Aorta (tissue), 5 donors: Measurements from ENCODE around the gene PARP8. TPM values are rescaled to one million over a fixed set of nuclear protein-coding genes. Genes with fewer than 3 reads are reported as not detected.

Experiments
- ATAC-seq: fragments of 200-7000 bp; cut with Tn5 transposase; one replicate; pipeline ENCODE4 v1.9.1; 2022; ENCODE audit warnings: moderate library complexity; ENCODE audit not compliant: low FRiP score
- DNase-seq, 2 donors: peaks; one replicate each; pipeline ENCODE4 v3.0.0-alpha.2; 2020
- H3K27ac ChIP-seq, 2 donors: one replicate each; pipeline ENCODE4 v1.5.1; 2013; ENCODE audit warnings: low read length in 2 of 2, mild to moderate bottlenecking in 2 of 2, moderate library complexity in 2 of 2, control low read depth in 1 of 2, inconsistent platforms in 1 of 2, low read depth in 1 of 2
- H3K27me3 ChIP-seq, 2 donors: one replicate each; pipeline ENCODE4 v1.6.1; 2013; ENCODE audit warnings: control low read depth in 1 of 2, low read length in 1 of 2, mild to moderate bottlenecking in 1 of 2, moderate library complexity in 1 of 2; ENCODE audit not compliant: insufficient read depth in 2 of 2, control insufficient read depth in 1 of 2
- H3K36me3 ChIP-seq, 2 donors: one replicate each; pipeline ENCODE4 v1.6.1; 2013; ENCODE audit warnings: control low read depth in 1 of 2, low read length in 1 of 2, mild to moderate bottlenecking in 1 of 2; ENCODE audit not compliant: insufficient read depth in 2 of 2, control insufficient read depth in 1 of 2
- H3K4me1 ChIP-seq, 2 donors: one replicate each; pipeline ENCODE4 v1.6.1; 2013; ENCODE audit warnings: low read length in 2 of 2, control low read depth in 1 of 2, mild to moderate bottlenecking in 1 of 2, moderate library complexity in 1 of 2; ENCODE audit not compliant: insufficient read depth in 2 of 2, control insufficient read depth in 1 of 2
- H3K4me3 ChIP-seq, 2 donors: one replicate each; pipeline ENCODE4 v1.5.1; 2013; ENCODE audit warnings: low read length in 2 of 2, control low read depth in 1 of 2, mild to moderate bottlenecking in 1 of 2
- H3K9me3 ChIP-seq: one replicate; pipeline ENCODE4 v1.6.1; 2013; ENCODE audit warnings: mild to moderate bottlenecking, low read length; ENCODE audit not compliant: control insufficient read depth
- WGBS, 2 donors: extraction: QIAGEN DNeasy Blood & Tissue Kit; methylation state at CpG; one replicate each; pipeline ENCODE4 v1.1.7; 2013; 5-methylcytosine and 5-hydroxymethylcytosine counted together
- intact Hi-C, 2 donors: fragments of 100-400 bp; cut with DNase I; formaldehyde crosslinking; loops; one replicate each; pipeline versions ENCODE4 v1.14.2 to v1.15.0; 2022
- polyA plus RNA-seq, 2 donors: library from polyadenylated mRNA; stranded (reverse); fragments of 200-250 nt; gene quantifications; one replicate each; pipeline ENCODE4 v1.2.3, GENCODE V29; 2013
- total RNA-seq, 2 donors: library from RNA; stranded (reverse); fragmentation: NEBNext Ultra II Directional; extraction: Animal tissue kit (Norgen Biotek cat#: 25700); gene quantifications; one replicate each; pipeline ENCODE4 v1.2.1, GENCODE V29; 2021
- donor health status: healthy with polysubstance abuse.
- donor health status: Bipolar disorder and iron deficiency.
- donor health status: DM: no; HTN: no; CAD: no.
- donor health status: DM: no; HTN: no; CAD: no.
- donor health status: DM: yes; HTN: yes; CAD: no.

Gene PARP8
- total and polyA plus RNA-seq, 4 donors, result 5.3 to 47.6 (median 19.5) TPM

DNA sequence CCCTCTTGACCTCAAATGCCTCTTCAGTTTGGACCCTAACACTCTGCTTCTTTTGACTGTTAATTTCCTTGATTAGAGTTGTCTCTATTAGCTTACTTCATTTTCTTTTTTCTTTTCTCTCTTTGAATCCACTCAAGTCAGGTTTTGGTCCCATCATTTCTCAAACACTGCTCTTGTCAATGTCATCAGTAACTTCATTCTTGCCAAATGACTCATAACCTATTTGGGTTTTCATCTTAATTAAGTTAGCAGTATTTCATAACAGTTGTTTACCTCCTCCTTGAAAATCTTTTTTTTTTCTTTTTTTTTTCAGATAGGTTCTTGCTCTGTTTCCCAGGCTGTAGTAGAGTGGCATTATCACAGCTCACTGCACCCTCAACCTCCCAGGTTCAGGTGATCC is 119.6 kb downstream of the PARP8 start:
- no peak for DNase-seq
- no peak overlapping the region for H3K4me3 ChIP-seq
- no peaks in the 10 kb centered on the region for H3K27me3 ChIP-seq
- no peaks in the 10 kb centered on the region for H3K9me3 ChIP-seq
- no peak for ATAC-seq
- H3K36me3 ChIP-seq, result peaks cover 0 to 2% of the 10 kb centered on the region in 2 donors
- no peak overlapping the region for H3K27ac ChIP-seq
- intact Hi-C loops, result no loop called here
- no peaks in the 10 kb centered on the region for H3K4me1 ChIP-seq

DNA sequence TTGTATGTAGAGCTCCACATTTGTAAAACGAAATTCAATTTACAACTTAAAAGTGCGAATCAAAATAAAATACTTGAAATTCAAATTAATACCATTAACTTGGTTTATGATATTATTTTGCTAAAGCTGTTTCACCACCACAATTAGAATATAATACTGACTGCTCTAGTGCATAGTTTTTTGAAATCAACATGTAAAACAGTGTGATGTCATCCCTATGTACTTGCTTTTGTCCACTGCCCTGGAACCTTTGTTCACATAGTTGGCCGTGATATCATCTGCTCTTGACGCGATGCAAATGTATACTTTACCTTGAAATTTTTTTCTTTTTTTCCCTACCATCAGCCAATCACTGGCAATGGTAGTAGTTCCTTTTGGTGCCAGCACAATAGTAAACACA is 125.4 kb downstream of the PARP8 start:
- Histone ChIP-seq H3K27me3 (no peaks in the 10 kb centered on the region), H3K9me3 (no peaks in the 10 kb centered on the region), H3K27ac (no peak overlapping the region), H3K4me3 (no peak overlapping the region), H3K36me3 (peaks cover 0 to 6% of the 10 kb centered on the region in 2 donors), H3K4me1 (no peaks in the 10 kb centered on the region)
- 97% methylated on average over 5 of the region's 5 CpGs for WGBS, 2 donors
- ATAC-seq, result no peak
- intact Hi-C loops, result no loop called here
- no peak for DNase-seq

DNA sequence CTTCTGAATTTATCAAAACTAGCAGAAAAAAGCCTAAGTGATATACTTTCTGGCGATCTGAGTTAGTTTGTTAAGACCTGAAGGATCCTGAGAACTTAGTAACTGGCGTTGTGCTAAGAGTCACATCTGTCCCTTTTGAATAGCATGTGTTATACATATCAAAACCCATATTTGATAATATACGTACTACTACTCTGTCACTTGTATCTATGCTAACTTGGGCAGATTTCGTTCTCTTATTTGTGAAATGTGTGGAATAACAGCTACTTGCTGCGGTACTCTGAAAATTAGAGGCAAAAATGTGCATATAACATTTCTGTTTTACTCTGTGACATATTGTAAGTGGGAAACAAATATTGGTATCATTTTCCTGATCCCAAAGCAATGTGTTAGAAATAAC is 126.4 kb downstream of the PARP8 start:
- Histone ChIP-seq H3K27ac (no peak overlapping the region), H3K36me3 (peaks cover 0 to 6% of the 10 kb centered on the region in 2 donors), H3K27me3 (no peaks in the 10 kb centered on the region), H3K9me3 (no peaks in the 10 kb centered on the region), H3K4me1 (no peaks in the 10 kb centered on the region), H3K4me3 (no peak overlapping the region)
- WGBS, 2 donors, result 93 to 97% methylated on average over 5 of the region's 5 CpGs
- ATAC-seq (no peak), DNase-seq (no peak)
- intact Hi-C loops, result no loop called here

- Histone ChIP-seq H3K27me3 (no peaks in the 10 kb centered on the region), H3K36me3 (peaks cover 0 to 6% of the 10 kb centered on the region in 2 donors), H3K4me3 (no peak overlapping the region), H3K27ac (no peak overlapping the region), H3K4me1 (no peaks in the 10 kb centered on the region), H3K9me3 (no peaks in the 10 kb centered on the region)
- ATAC-seq, result no peak
- DNase-seq, result no peak
- 92 to 94% methylated on average over 12 of the region's 12 CpGs for WGBS, 2 donors
- intact Hi-C loops, result no loop called here
These were observed 128.4 kb downstream of the PARP8 start for GRCh38 chr5:50794812-50795211.

DNA sequence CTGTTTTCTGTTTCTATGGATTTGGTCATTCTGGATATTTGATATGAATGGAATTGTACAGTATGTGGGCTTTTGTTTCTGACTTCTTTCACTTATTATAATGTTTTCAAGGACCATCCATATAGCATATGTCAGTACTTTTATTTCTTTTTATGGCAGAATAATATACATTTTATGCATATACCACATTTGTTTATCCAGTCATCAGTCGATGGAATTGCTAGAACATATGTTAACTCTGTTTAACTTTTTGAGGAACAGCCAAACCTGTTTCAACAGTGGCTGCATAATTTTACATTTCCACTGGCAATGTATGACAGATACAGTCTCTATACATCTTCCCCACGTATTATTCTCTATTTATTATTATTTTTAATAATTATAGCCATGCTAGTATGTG is 131.6 kb downstream of the PARP8 start:
- Histone ChIP-seq H3K9me3 (no peaks in the 10 kb centered on the region), H3K27me3 (no peaks in the 10 kb centered on the region), H3K36me3 (peaks cover 0 to 6% of the 10 kb centered on the region in 2 donors), H3K27ac (no peak overlapping the region), H3K4me1 (no peaks in the 10 kb centered on the region), H3K4me3 (no peak overlapping the region)
- ATAC-seq, result no peak
- intact Hi-C loops, result no loop called here
- DNase-seq, result no peak
- WGBS, 2 donors, result 52 to 68% methylated on average over 2 of the region's 2 CpGs

DNA sequence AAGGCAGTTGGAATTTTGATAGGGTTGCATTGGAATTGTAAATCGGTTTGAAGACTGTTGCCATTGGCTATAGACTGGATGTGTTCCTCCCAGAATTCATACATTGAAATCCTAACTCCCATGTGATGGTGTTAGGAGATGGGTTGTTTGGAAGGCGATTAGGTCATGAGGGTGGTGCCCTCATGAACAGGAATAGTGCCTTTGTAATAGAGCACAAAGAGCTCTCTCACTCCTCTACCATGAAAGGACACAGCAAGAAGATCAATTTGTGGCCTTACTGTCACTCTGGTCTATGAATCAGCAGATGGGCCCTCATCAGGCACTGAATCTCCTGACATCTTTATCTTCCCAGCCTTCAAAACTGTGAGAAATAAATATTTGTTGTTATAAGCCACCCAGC is 133.2 kb downstream of the PARP8 start:
- Histone ChIP-seq H3K36me3 (peaks cover 3 to 8% of the 10 kb centered on the region in 2 donors), H3K9me3 (no peaks in the 10 kb centered on the region), H3K27ac (no peak overlapping the region), H3K4me1 (no peaks in the 10 kb centered on the region), H3K4me3 (no peak overlapping the region), H3K27me3 (no peaks in the 10 kb centered on the region)
- no peak for DNase-seq
- ATAC-seq, result no peak
- intact Hi-C loops, result no loop called here
- 93 to 98% methylated on average over 2 of the region's 2 CpGs for WGBS, 2 donors

DNA sequence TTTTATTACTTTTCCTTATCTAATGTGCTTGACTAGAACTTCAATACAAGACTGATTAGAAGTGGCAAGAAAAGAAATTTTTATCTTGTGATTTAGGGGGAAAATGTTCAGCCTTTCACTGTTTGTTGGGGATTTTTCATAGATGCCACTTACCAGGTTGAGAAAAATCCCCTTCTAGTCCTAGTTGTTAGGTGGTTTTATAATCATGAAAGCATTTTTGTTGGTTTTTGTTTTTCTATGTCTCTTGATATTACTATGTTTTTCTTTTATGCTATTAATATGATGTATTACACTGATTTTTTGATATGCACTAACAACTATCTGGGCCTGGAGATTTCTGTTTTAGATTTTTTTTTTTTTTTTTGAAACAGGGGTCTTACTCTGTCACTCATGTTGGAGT is 134.0 kb downstream of the PARP8 start:
- no peak for DNase-seq
- H3K9me3 ChIP-seq, result no peaks in the 10 kb centered on the region
- H3K36me3 ChIP-seq, result peaks cover 2 to 3% of the 10 kb centered on the region in 2 donors
- H3K4me1 ChIP-seq, result no peaks in the 10 kb centered on the region
- no peak for ATAC-seq
- H3K27me3 ChIP-seq, result no peaks in the 10 kb centered on the region
- intact Hi-C loops, result no loop called here
- no peak overlapping the region for H3K27ac ChIP-seq
- no peak overlapping the region for H3K4me3 ChIP-seq

- peaks cover 2 to 3% of the 10 kb centered on the region in 2 donors for H3K36me3 ChIP-seq
- no peak overlapping the region for H3K4me3 ChIP-seq
- intact Hi-C loops, result no loop called here
- no peaks in the 10 kb centered on the region for H3K9me3 ChIP-seq
- H3K27ac ChIP-seq, result no peak overlapping the region
- no peak for DNase-seq
- no peaks in the 10 kb centered on the region for H3K27me3 ChIP-seq
- ATAC-seq, result no peak
- 64 to 65% methylated on average over 2 of the region's 2 CpGs for WGBS, 2 donors
- no peaks in the 10 kb centered on the region for H3K4me1 ChIP-seq
These were observed 141.2 kb downstream of the PARP8 start for GRCh38 chr5:50807661-50808060.

DNA sequence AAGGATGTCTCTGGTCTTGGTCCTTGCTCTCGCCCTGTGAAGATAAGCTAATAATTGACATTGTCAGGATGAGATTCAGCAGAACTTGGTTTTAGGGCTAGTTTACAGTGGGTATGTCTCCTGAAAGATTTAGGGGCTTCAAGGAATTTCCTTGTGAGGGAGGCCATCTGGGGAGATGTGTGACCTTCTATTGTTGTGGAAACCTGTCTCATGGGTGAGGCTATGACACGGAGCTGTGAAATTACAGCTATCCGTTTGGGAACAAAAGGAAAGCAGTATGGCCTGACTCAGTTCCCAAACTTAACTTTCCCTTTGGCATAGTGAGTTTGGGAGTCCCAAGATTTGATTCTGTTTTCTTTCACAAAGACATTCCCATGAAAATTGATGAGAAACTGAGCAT is 142.0 kb downstream of the PARP8 start:
- 91 to 93% methylated on average over 3 of the region's 3 CpGs for WGBS, 2 donors
- Histone ChIP-seq H3K9me3 (no peaks in the 10 kb centered on the region), H3K27me3 (no peaks in the 10 kb centered on the region), H3K4me1 (no peaks in the 10 kb centered on the region), H3K27ac (no peak overlapping the region), H3K36me3 (peaks cover 2 to 3% of the 10 kb centered on the region in 2 donors), H3K4me3 (no peak overlapping the region)
- ATAC-seq (no peak), DNase-seq (no peak)
- intact Hi-C loops, result no loop called here
